GM11168 (cell line): Measurements from ENCODE around the gene TBC1D12.
"Not testable (repeated sequence)": the region's sequence is repeated elsewhere in the genome, so short reads cannot be mapped to it uniquely, and the experiment has no call there.

Experiments
- in situ Hi-C: fragments of 300-500 bp; cut with MboI; formaldehyde crosslinking; loops from one replicate; pipeline ENCODE4 v1.12.0; 2022; ENCODE audit warnings: low sequenced_read_pairs; ENCODE audit not compliant: unreplicated experiment

The TBC1D12 gene

GRCh38 chr10:94402204-94402842, at the start of gene TBC1D12:
TSS of gene TBC1D12 (plus strand) at chr10:94402541. CDS start at chr10:94402614, 73 bp downstream.
- in situ Hi-C loops, result no loop called here

GRCh38 chr10:94353336-94353735, 49.0 kb upstream of the TBC1D12 start:
- in situ Hi-C loops, result no loop called here

GRCh38 chr10:94355841-94356240, 46.5 kb upstream of the TBC1D12 start:
- in situ Hi-C loops, result no loop called here

GRCh38 chr10:94357193-94357592, 45.1 kb upstream of the TBC1D12 start:
- in situ Hi-C loops, result no loop called here

GRCh38 chr10:94358480-94358879, 43.9 kb upstream of the TBC1D12 start:
- in situ Hi-C loops, result no loop called here

GRCh38 chr10:94361171-94361794, 41.1 kb upstream of the TBC1D12 start:
- in situ Hi-C loops, result no loop called here

GRCh38 chr10:94362360-94363250, 39.7 kb upstream of the TBC1D12 start, which contains the start of gene NOC3L:
TSS of gene NOC3L (minus strand) at chr10:94362939. CDS start at chr10:94362838, 101 bp downstream.
- in situ Hi-C loops, result no loop called here

- in situ Hi-C loops, result no loop called here
These were observed 39.1 kb upstream of the TBC1D12 start for GRCh38 chr10:94363251-94363565.

- in situ Hi-C loops, result no loop called here
These were observed 37.9 kb upstream of the TBC1D12 start for GRCh38 chr10:94364482-94364881.

GRCh38 chr10:94366382-94366781, 36.0 kb upstream of the TBC1D12 start:
- in situ Hi-C loops, result no loop called here

GRCh38 chr10:94370501-94370900, 31.8 kb upstream of the TBC1D12 start:
- in situ Hi-C loops, result no loop called here

GRCh38 chr10:94375374-94375773, 27.0 kb upstream of the TBC1D12 start:
- in situ Hi-C loops, result no loop called here

GRCh38 chr10:94376865-94377264, 25.5 kb upstream of the TBC1D12 start:
- in situ Hi-C loops, result no loop called here

- in situ Hi-C loops, result no loop called here
These were observed 18.8 kb upstream of the TBC1D12 start for GRCh38 chr10:94383530-94383929.

GRCh38 chr10:94385733-94386132, 16.6 kb upstream of the TBC1D12 start:
- in situ Hi-C loops, result not testable (repeated sequence)

- in situ Hi-C loops, result not testable (repeated sequence)
These were observed 10.2 kb upstream of the TBC1D12 start for GRCh38 chr10:94392117-94392516.

- in situ Hi-C loops, result no loop called here
These were observed 4.6 kb upstream of the TBC1D12 start for GRCh38 chr10:94397549-94398370.

GRCh38 chr10:94398762-94399161, 3.6 kb upstream of the TBC1D12 start:
- in situ Hi-C loops, result no loop called here

GRCh38 chr10:94402843-94403379, 570 bp downstream of the TBC1D12 start:
- in situ Hi-C loops, result no loop called here
